Activated CD4-positive, alpha-beta T cell treated with anti-CD3 and anti-CD28 coated beads, Interleukin-2, amount 10 ng/mL, durations not matched to agents 7 days and 5 days (primary cell): ENCODE data around the gene PHF2. TPM values are rescaled to one million over a fixed set of nuclear protein-coding genes. Genes with fewer than 3 reads are reported as not detected.

Source experiments
- CTCF ChIA-PET: fragments of 350-600 bp; sonication (Branson Sonifier 250); formaldehyde crosslinking; loops from one replicate; lab custom pipeline; 2021; ENCODE audit warnings: antibody characterized with exemption; lab: Charles Lee
- POLR2A ChIA-PET: fragments of 350-600 bp; sonication (Branson Sonifier 250); formaldehyde crosslinking; loops from one replicate; lab custom pipeline; 2021; ENCODE audit warnings: antibody characterized with exemption; lab: Charles Lee
- DNase-seq: peaks from one replicate; pipeline ENCODE4 v3.0.0-alpha.2; 2020
- H3K27ac Mint-ChIP-seq: one replicate; pipeline ENCODE4 v1.8.0; 2021; ENCODE audit warnings: mild to moderate bottlenecking, moderate library complexity, mixed read lengths
- H3K27me3 Mint-ChIP-seq: one replicate; pipeline ENCODE4 v1.8.0; 2021; ENCODE audit warnings: mixed read lengths
- H3K36me3 Mint-ChIP-seq: one replicate; pipeline ENCODE4 v1.8.0; 2021; ENCODE audit warnings: low read depth, mixed read lengths
- H3K4me1 Mint-ChIP-seq: one replicate; pipeline ENCODE4 v1.8.0; 2021; ENCODE audit warnings: mixed read lengths
- H3K4me3 Mint-ChIP-seq: one replicate; pipeline ENCODE4 v1.8.0; 2021; ENCODE audit warnings: mild to moderate bottlenecking, moderate library complexity, mixed read lengths
- H3K9me3 Mint-ChIP-seq: one replicate; pipeline ENCODE4 v1.8.0; 2021; ENCODE audit warnings: mixed read lengths
- total RNA-seq, 2 experiments: library from RNA; stranded (reverse); gene quantifications; one replicate each; pipeline ENCODE4 v1.2.3, GENCODE V29; 2021

PHF2 gene
- total RNA-seq, 2 experiments from 2014 or later: 29.3 to 29.4 TPM

- H3K27ac Mint-ChIP-seq: no peak overlapping the region
- ChIA-PET POLR2A (no interaction called here), CTCF (interaction anchor here (1.0 to 2.0 kb wide), 2 partner anchors 8 to 53 kb away, joined by 4 read pairs; no protein-coding TSS in a partner anchor)
- H3K9me3 Mint-ChIP-seq: no peaks in the 10 kb centered on the region
- no peak overlapping the region for H3K4me3 Mint-ChIP-seq
- no peaks in the 10 kb centered on the region for H3K27me3 Mint-ChIP-seq
- H3K36me3 Mint-ChIP-seq: no peaks in the 10 kb centered on the region
- no peak for DNase-seq
- peaks cover 28% of the 10 kb centered on the region for H3K4me1 Mint-ChIP-seq
These were observed 15.7 kb downstream of the PHF2 start for GRCh38 chr9:93592008-93592642.

GRCh38 chr9:93592643-93593021 lies 16.2 kb downstream of the PHF2 start:
- no peaks in the 10 kb centered on the region for H3K9me3 Mint-ChIP-seq
- ChIA-PET POLR2A (no interaction called here), CTCF (interaction anchor here (1.0 kb wide), 1 partner anchor 54 kb away, joined by 4 read pairs; no protein-coding TSS in a partner anchor)
- H3K27me3 Mint-ChIP-seq: no peaks in the 10 kb centered on the region
- no peak overlapping the region for H3K4me3 Mint-ChIP-seq
- no peaks in the 10 kb centered on the region for H3K36me3 Mint-ChIP-seq
- no peak for DNase-seq
- H3K27ac Mint-ChIP-seq: no peak overlapping the region
- H3K4me1 Mint-ChIP-seq: peaks cover 33% of the 10 kb centered on the region

GRCh38 chr9:93593144-93593658 lies 16.8 kb downstream of the PHF2 start:
- H3K27me3 Mint-ChIP-seq: no peaks in the 10 kb centered on the region
- CTCF ChIA-PET: interaction anchor here (1.0 kb wide), 1 partner anchor 54 kb away, joined by 4 read pairs; no protein-coding TSS in a partner anchor
- H3K4me1 Mint-ChIP-seq: peaks cover 39% of the 10 kb centered on the region
- no peak overlapping the region for H3K27ac Mint-ChIP-seq
- H3K9me3 Mint-ChIP-seq: no peaks in the 10 kb centered on the region
- DNase-seq: no peak
- H3K4me3 Mint-ChIP-seq: no peak overlapping the region
- no peaks in the 10 kb centered on the region for H3K36me3 Mint-ChIP-seq
- POLR2A ChIA-PET: no interaction called here

- Mint-ChIP-seq H3K36me3 (no peaks in the 10 kb centered on the region), H3K27ac (no peak overlapping the region), H3K27me3 (no peaks in the 10 kb centered on the region), H3K4me1 (peaks cover 43% of the 10 kb centered on the region), H3K4me3 (no peak overlapping the region), H3K9me3 (no peaks in the 10 kb centered on the region)
- ChIA-PET CTCF (interaction anchor here (0.6 kb wide), 2 partner anchors 122 to 252 kb away, joined by 3 to 4 read pairs; no protein-coding TSS in a partner anchor), POLR2A (no interaction called here)
- DNase-seq: no peak
These were observed 17.8 kb downstream of the PHF2 start for GRCh38 chr9:93594041-93594756.

- Mint-ChIP-seq H3K4me3 (no peak overlapping the region), H3K36me3 (no peaks in the 10 kb centered on the region), H3K9me3 (no peaks in the 10 kb centered on the region), H3K27me3 (no peaks in the 10 kb centered on the region), H3K4me1 (peaks cover 47% of the 10 kb centered on the region), H3K27ac (no peak overlapping the region)
- ChIA-PET POLR2A (no interaction called here), CTCF (no interaction called here)
- no peak for DNase-seq
These were observed 19.1 kb downstream of the PHF2 start for GRCh38 chr9:93595461-93595860.

GRCh38 chr9:93595861-93596365 lies 19.5 kb downstream of the PHF2 start:
- POLR2A ChIA-PET: no interaction called here
- peaks cover 51% of the 10 kb centered on the region for H3K4me1 Mint-ChIP-seq
- CTCF ChIA-PET: interaction anchor here (0.6 kb wide), 1 partner anchor 13 kb away, joined by 3 read pairs; no protein-coding TSS in a partner anchor
- H3K9me3 Mint-ChIP-seq: no peaks in the 10 kb centered on the region
- DNase-seq: no peak
- H3K4me3 Mint-ChIP-seq: no peak overlapping the region
- no peaks in the 10 kb centered on the region for H3K36me3 Mint-ChIP-seq
- no peak overlapping the region for H3K27ac Mint-ChIP-seq
- no peaks in the 10 kb centered on the region for H3K27me3 Mint-ChIP-seq

- ChIA-PET CTCF (interaction anchor here (0.6 to 1.1 kb wide), 2 partner anchors 13 to 30 kb away, joined by 3 read pairs; no protein-coding TSS in a partner anchor), POLR2A (no interaction called here)
- Mint-ChIP-seq H3K4me1 (peaks cover 56% of the 10 kb centered on the region), H3K36me3 (no peaks in the 10 kb centered on the region), H3K9me3 (no peaks in the 10 kb centered on the region), H3K4me3 (no peak overlapping the region), H3K27ac (no peak overlapping the region), H3K27me3 (no peaks in the 10 kb centered on the region)
- DNase-seq: no peak
These were observed 20.0 kb downstream of the PHF2 start for GRCh38 chr9:93596399-93596798.

GRCh38 chr9:93597142-93597706 lies 20.8 kb downstream of the PHF2 start:
- Mint-ChIP-seq H3K27ac (peak overlapping the region; percentile 36), H3K4me3 (no peak overlapping the region), H3K36me3 (no peaks in the 10 kb centered on the region), H3K27me3 (no peaks in the 10 kb centered on the region), H3K9me3 (no peaks in the 10 kb centered on the region), H3K4me1 (peaks cover 54% of the 10 kb centered on the region)
- CTCF ChIA-PET: interaction anchor here (1.1 kb wide), 1 partner anchor 31 kb away, joined by 3 read pairs; no protein-coding TSS in a partner anchor
- DNase-seq: no peak
- POLR2A ChIA-PET: no interaction called here

GRCh38 chr9:93597871-93598646 lies 21.7 kb downstream of the PHF2 start:
- no peaks in the 10 kb centered on the region for H3K36me3 Mint-ChIP-seq
- ChIA-PET POLR2A (no interaction called here), CTCF (no interaction called here)
- peak overlapping the region; percentile 60 for H3K27ac Mint-ChIP-seq
- H3K4me1 Mint-ChIP-seq: peaks cover 49% of the 10 kb centered on the region
- H3K4me3 Mint-ChIP-seq: no peak overlapping the region
- no peaks in the 10 kb centered on the region for H3K9me3 Mint-ChIP-seq
- no peak for DNase-seq
- no peaks in the 10 kb centered on the region for H3K27me3 Mint-ChIP-seq

GRCh38 chr9:93598647-93599241 lies 22.4 kb downstream of the PHF2 start:
- no peak overlapping the region for H3K4me3 Mint-ChIP-seq

GRCh38 chr9:93599571-93600403 lies 23.4 kb downstream of the PHF2 start:
- no peak overlapping the region for H3K4me3 Mint-ChIP-seq
- peaks cover 48% of the 10 kb centered on the region for H3K4me1 Mint-ChIP-seq
- H3K9me3 Mint-ChIP-seq: peaks cover 2% of the 10 kb centered on the region
- CTCF ChIA-PET: interaction anchor here (0.6 to 1.4 kb wide), 2 partner anchors 9 to 16 kb away, joined by 3 to 4 read pairs; no protein-coding TSS in a partner anchor
- H3K27me3 Mint-ChIP-seq: no peaks in the 10 kb centered on the region
- POLR2A ChIA-PET: no interaction called here
- peak overlapping the region; percentile 28 for H3K27ac Mint-ChIP-seq
- H3K36me3 Mint-ChIP-seq: peaks cover 3% of the 10 kb centered on the region
- DNase-seq: no peak

More at GRCh38 chr9:93598647-93599241, 22.4 kb downstream of the PHF2 start:
- Mint-ChIP-seq H3K27ac (peak overlapping the region; percentile 28), H3K4me1 (peaks cover 48% of the 10 kb centered on the region), H3K36me3 (peaks cover 3% of the 10 kb centered on the region), H3K9me3 (no peaks in the 10 kb centered on the region), H3K27me3 (no peaks in the 10 kb centered on the region)
- ChIA-PET CTCF (interaction anchor here (0.6 kb wide), 1 partner anchor 17 kb away, joined by 3 read pairs; no protein-coding TSS in a partner anchor), POLR2A (no interaction called here)
- peak; percentile 39 for DNase-seq
